ENCODE results near the gene C1orf56. TPM values are rescaled to one million over a fixed set of nuclear protein-coding genes. Genes with fewer than 3 reads are reported as not detected.
A peak's percentile ranks its signal among the peaks of the same experiment; 100 is the strongest.

The C1orf56 gene, protein sequence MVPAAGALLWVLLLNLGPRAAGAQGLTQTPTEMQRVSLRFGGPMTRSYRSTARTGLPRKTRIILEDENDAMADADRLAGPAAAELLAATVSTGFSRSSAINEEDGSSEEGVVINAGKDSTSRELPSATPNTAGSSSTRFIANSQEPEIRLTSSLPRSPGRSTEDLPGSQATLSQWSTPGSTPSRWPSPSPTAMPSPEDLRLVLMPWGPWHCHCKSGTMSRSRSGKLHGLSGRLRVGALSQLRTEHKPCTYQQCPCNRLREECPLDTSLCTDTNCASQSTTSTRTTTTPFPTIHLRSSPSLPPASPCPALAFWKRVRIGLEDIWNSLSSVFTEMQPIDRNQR
- total RNA-seq (2016; rRNA removed; fragmentation: Illumina TruSeq; extraction: Trizol) (0.74 and 1.5 TPM in 2 replicates), polyA plus RNA-seq (2011; rRNA removed) (3.2 TPM in 2 replicates), polyA minus RNA-seq (2011; rRNA and poly(A)+ RNA removed; ENCODE audit: low replicate concordance) (2.7 and 2.8 TPM in 2 replicates), Bru-seq, nascent RNA (percentile 59 among the genes with signal in this experiment), BruChase-seq, experiment 1, labeled RNA remaining after a 6-hour chase (percentile 65 among the genes with signal in this experiment), BruChase-seq, experiment 2, labeled RNA remaining after a 2-hour chase (percentile 59 among the genes with signal in this experiment)
- 1.6 and 2.0 TPM in 2 replicates for total RNA-seq (2016; cell fraction: cytosol; rRNA removed; fragmentation: Illumina TruSeq; extraction: Trizol; ENCODE audit: low read depth)
- 0.97 and 2.5 TPM in 2 replicates for total RNA-seq (2016; cell fraction: insoluble cytoplasmic fraction; rRNA removed; fragmentation: Illumina TruSeq; extraction: Trizol)
- 1.8 and 3.1 TPM in 2 replicates for total RNA-seq (2016; cell fraction: membrane; rRNA removed; fragmentation: Illumina TruSeq; extraction: Trizol)
- 1.8 and 2.4 TPM in 2 replicates for total RNA-seq (2016; cell fraction: nucleus; rRNA removed; fragmentation: Illumina TruSeq; extraction: Trizol)
- 2.1 and 3.0 TPM in 2 replicates for polyA plus RNA-seq (2011; cell fraction: cytosol; rRNA removed)
- polyA plus RNA-seq (2011; cell fraction: nucleus; rRNA removed): 2.1 and 2.2 TPM in 2 replicates
- 2.4 and 3.1 TPM in 2 replicates for polyA plus RNA-seq (2012)
- polyA plus RNA-seq (2016; cell fraction: cytosol; fragmentation: Illumina TruSeq; extraction: Trizol; ENCODE audit: low read depth): 4.5 and 4.8 TPM in 2 replicates
- 1.9 TPM in 2 replicates for polyA plus RNA-seq (2016; cell fraction: insoluble cytoplasmic fraction; fragmentation: Illumina TruSeq; extraction: Trizol; ENCODE audit: low read depth)
- polyA plus RNA-seq (2016; cell fraction: membrane; fragmentation: Illumina TruSeq; extraction: Trizol; ENCODE audit: low read depth): 3.8 and 4.5 TPM in 2 replicates
- 3.4 and 4.3 TPM in 2 replicates for polyA plus RNA-seq (2016; cell fraction: nucleus; fragmentation: Illumina TruSeq; extraction: Trizol; ENCODE audit: insufficient read depth, low read depth)
- 2.5 and 3.3 TPM in 2 replicates for polyA minus RNA-seq (2011; cell fraction: cytosol; rRNA and poly(A)+ RNA removed)
- polyA minus RNA-seq (2011; cell fraction: nucleus; rRNA and poly(A)+ RNA removed): 1.3 and 1.7 TPM in 2 replicates
- long read RNA-seq, experiment 1, transcript C1orf56-201 (2 exons, 2,096 nt): major isoform, 9 of 16 reads
- long read RNA-seq, experiment 1, partial matches to known transcripts: 0 of 16 reads
- long read RNA-seq, experiment 1, other reads (novel, unspliced or antisense): 7 of 16 reads
- long read RNA-seq, experiment 2, transcript C1orf56-201 (2 exons, 2,096 nt): major isoform, 17 of 25 reads
- long read RNA-seq, experiment 2, partial matches to known transcripts: 0 of 25 reads
- long read RNA-seq, experiment 2, other reads (novel, unspliced or antisense): 8 of 25 reads

- H2AFZ ChIP-seq (ENCODE audit: low read length): peak within 1 kb of the TSS; percentile 89
- in situ Hi-C loops (cut with HindIII; ENCODE audit: extremely low pct_ligation_motif_present, low pct_unique_long_range_greater_than_20kb): no loop called here
- peak; percentile 66 for FAIRE-seq
- no peak; the same call in 1 of the 2 replicates for TF ChIP-seq HIVEP1 (CRISPR knock-in tag; IDR thresholded peaks at IDR 0.05)
- no peak for TF ChIP-seq IRX3 (CRISPR knock-in tag; IDR thresholded peaks at IDR 0.05; ENCODE audit: borderline replicate concordance, low read depth)
- TF ChIP-seq, protein P1, sequence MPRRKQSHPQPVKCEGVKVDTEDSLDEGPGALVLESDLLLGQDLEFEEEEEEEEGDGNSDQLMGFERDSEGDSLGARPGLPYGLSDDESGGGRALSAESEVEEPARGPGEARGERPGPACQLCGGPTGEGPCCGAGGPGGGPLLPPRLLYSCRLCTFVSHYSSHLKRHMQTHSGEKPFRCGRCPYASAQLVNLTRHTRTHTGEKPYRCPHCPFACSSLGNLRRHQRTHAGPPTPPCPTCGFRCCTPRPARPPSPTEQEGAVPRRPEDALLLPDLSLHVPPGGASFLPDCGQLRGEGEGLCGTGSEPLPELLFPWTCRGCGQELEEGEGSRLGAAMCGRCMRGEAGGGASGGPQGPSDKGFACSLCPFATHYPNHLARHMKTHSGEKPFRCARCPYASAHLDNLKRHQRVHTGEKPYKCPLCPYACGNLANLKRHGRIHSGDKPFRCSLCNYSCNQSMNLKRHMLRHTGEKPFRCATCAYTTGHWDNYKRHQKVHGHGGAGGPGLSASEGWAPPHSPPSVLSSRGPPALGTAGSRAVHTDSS (CRISPR knock-in tag; conservative IDR thresholded peaks at IDR 0.05): no peak
- TF ChIP-seq ZNF138 (CRISPR knock-in tag; IDR thresholded peaks at IDR 0.05; ENCODE audit: low read depth): no peak
- TF ChIP-seq LRRFIP1 (CRISPR knock-in tag; conservative IDR thresholded peaks at IDR 0.05): no peak
- TF ChIP-seq GABPA (IDR thresholded peaks at IDR 0.05; ENCODE audit: low read depth, low read length): no peak
- TF ChIP-seq GABPA (CRISPR knock-in tag; IDR thresholded peaks at IDR 0.05; ENCODE audit: low read depth): peak; percentile 24; the same call in 1 of the 2 replicates
- no peak for TF ChIP-seq ZFP90 (CRISPR knock-in tag; IDR thresholded peaks at IDR 0.05; ENCODE audit: borderline replicate concordance)
- no peak for TF ChIP-seq DBP (CRISPR knock-in tag; IDR thresholded peaks at IDR 0.05; ENCODE audit: not compliant biosample characterization)
- no peak for TF ChIP-seq ZSCAN9 (CRISPR knock-in tag; IDR thresholded peaks at IDR 0.05; ENCODE audit: borderline replicate concordance)
- no peak for TF ChIP-seq ZNF615 (CRISPR knock-in tag; IDR thresholded peaks at IDR 0.05; ENCODE audit: borderline replicate concordance)
- TF ChIP-seq ZNF781 (CRISPR knock-in tag; IDR thresholded peaks at IDR 0.05; ENCODE audit: borderline replicate concordance, not compliant biosample characterization): no peak
These were observed at the start of gene C1orf56 for GRCh38 chr1:151047591-151047924. C1orf56 (plus strand) TSS chr1:151047751; CDS start chr1:151047848, 97 bp downstream.

More at GRCh38 chr1:151047591-151047924, at the start of gene C1orf56:
- no TSS peak for BruUV-seq (replicated peaks)
- POLR2A ChIA-PET: interaction anchor here (1.1 to 4.1 kb wide), 6 partner anchors 11 to 234 kb away, joined by 3 to 23 read pairs (median 13); partner anchors contain the start of genes ANXA9, CDC42SE1, MINDY1 and MLLT11
- no peaks in the 10 kb centered on the region for H3K9me3 ChIP-seq (ENCODE audit: low read length)
- DNase-seq (ENCODE audit: low spot score): peak; percentile 43
- H3K9ac ChIP-seq (ENCODE audit: insufficient read depth, low read depth, low read length): peak within 1 kb of the TSS; percentile 70
- intact Hi-C loops (cut with micrococcal nuclease; ENCODE audit: unreplicated experiment): loop anchor here (5.0 kb wide), 1 partner anchor 40 kb away; the partner anchor contains the start of genes MINDY1 and PRUNE1
- ATAC-seq: peak; percentile 89
- peaks cover 41% of the 10 kb centered on the region for H3K4me1 ChIP-seq (ENCODE audit: insufficient read depth, low read length)
- whole genome bisulfite sequencing (ENCODE audit: low lambda C conversion rate): 0% methylated on average over 3 of the region's 29 CpGs
- 0 out of 5 replicates have a peak, but pooled peaks cover 0 to 4% of the 10 kb centered on the region in 2 experiments for H3K36me3 ChIP-seq (replicated peaks in 1 of 2; ENCODE audit: control insufficient read depth in 1 of 2, insufficient read depth in 2 of 2, low read length in 2 of 2)
- H3K27ac ChIP-seq (ENCODE audit: extremely low read length, insufficient read depth, low read length): peak within 1 kb of the TSS; percentile 59
- H4K20me1 ChIP-seq (ENCODE audit: insufficient read depth, low read length): no peaks in the 10 kb centered on the region
- no peaks in the 10 kb centered on the region for H3K79me2 ChIP-seq (ENCODE audit: insufficient read depth, low read length)
- peak within 1 kb of the TSS; percentile 91 for H3K4me2 ChIP-seq (ENCODE audit: low read depth, low read length)
- peak within 1 kb of the TSS; percentile 75 to 79 (median 77) for H3K4me3 ChIP-seq (replicated peaks in 1 of 3; ENCODE audit: insufficient read depth in 1 of 3, low read depth in 2 of 3, low read length in 3 of 3)
- CTCF ChIA-PET (ENCODE audit: low intra/inter-chr PET ratio, low total read pairs): interaction anchor here (1.8 kb wide), 1 partner anchor 68 kb away, joined by 6 read pairs; no protein-coding TSS in a partner anchor
- no peaks in the 10 kb centered on the region for H3K27me3 ChIP-seq (ENCODE audit: control insufficient read depth in 1 of 2, insufficient read depth in 2 of 2, low read length in 2 of 2)
